Astrocyte of the spinal cord (primary cell): ENCODE results near the gene PANX1.

Experiments
- DNase-seq: peaks from one replicate; pipeline ENCODE4 v3.0.0; 2011; ENCODE audit warnings: low read depth, low spot score
- H3K4me3 ChIP-seq: 2 replicates; pipeline ENCODE4 v1.5.1; 2011; ENCODE audit warnings: low read depth, mild to moderate bottlenecking, low read length, moderate library complexity
- CTCF ChIP-seq: IDR thresholded peaks from 2 replicates; pipeline ENCODE4 v1.5.1; 2012; ENCODE audit warnings: low read depth, mild to moderate bottlenecking, low read length, inconsistent platforms
- in situ Hi-C: cut with HindIII; loops from 2 replicates; pipeline ENCODE4 v1.10.0; 2017; ENCODE audit warnings: low sequenced_read_pairs

The PANX1 gene

GRCh38 chr11:94100253-94100652, 28.4 kb upstream of the PANX1 start:
- no peak for DNase-seq
- TF ChIP-seq CTCF = no peak
- in situ Hi-C loops = no loop called here
- H3K4me3 ChIP-seq = no peak overlapping the region

DNA sequence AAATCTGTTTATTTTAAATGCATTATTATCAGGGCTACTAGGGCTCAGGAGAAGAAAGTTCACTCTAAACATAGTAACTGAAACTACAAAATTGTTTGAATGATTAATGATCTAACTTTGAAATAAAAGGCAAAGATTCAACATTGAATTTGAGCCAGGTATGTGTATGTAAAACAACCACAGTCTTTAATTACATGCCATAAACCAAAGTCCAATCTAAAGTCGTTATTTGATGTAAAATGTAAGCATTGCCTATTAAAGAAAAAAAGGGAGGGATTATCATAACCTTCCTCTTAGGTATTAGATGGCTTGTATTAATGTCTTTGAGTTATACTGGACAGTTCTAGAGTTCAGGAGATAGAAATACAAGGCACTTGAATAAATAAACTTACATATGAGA, 25.2 kb upstream of the PANX1 start:
- in situ Hi-C loops = no loop called here
- DNase-seq = no peak
- no peak for TF ChIP-seq CTCF
- H3K4me3 ChIP-seq = no peak overlapping the region

GRCh38 chr11:94104734-94105133, 23.9 kb upstream of the PANX1 start:
- in situ Hi-C loops = no loop called here
- DNase-seq = no peak
- no peak overlapping the region for H3K4me3 ChIP-seq
- TF ChIP-seq CTCF = no peak

GRCh38 chr11:94106716-94107115, 21.9 kb upstream of the PANX1 start:
- in situ Hi-C loops = no loop called here
- no peak for TF ChIP-seq CTCF
- DNase-seq = no peak
- no peak overlapping the region for H3K4me3 ChIP-seq

DNA sequence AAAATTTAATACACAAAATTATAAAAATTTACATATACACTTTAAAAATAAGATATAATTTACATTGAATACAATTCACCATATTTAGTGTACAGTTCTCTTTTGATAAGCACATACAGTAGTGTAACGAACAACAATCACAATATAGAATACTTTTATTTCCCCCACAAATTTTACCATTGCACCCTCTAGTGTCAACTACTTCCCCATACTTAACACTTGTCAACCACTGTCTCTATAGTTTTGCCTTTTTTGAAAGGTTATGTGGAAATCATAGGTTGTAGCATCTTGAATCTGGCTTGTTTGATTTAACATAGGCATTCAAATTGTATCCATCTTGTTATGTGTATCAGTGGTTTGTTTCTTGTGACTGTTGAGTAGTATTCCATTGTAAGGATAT, 21.3 kb upstream of the PANX1 start:
- peak; percentile 23 for TF ChIP-seq CTCF
- no peak for DNase-seq
- H3K4me3 ChIP-seq = no peak overlapping the region
- in situ Hi-C loops = no loop called here

DNA sequence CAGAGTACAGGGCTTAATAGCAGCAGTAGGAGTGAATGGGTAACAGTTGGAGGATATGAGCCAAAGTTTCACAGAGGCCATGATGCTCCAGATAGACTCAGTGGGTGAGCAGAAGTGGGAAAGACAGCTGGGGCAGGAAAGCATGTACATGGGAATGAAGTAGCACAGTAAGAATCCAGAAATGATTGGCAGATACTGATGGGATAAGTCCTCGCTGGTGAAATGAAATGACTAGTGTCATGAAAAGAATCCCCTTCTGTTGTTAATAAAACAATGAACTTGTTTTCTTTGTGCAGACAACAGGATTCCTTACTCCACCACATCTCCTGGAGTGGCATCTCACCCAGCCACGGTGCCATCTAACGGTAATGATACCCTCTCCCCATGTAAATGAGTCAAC, 17.4 kb upstream of the PANX1 start:
- in situ Hi-C loops = no loop called here
- TF ChIP-seq CTCF = no peak
- no peak overlapping the region for H3K4me3 ChIP-seq
- no peak for DNase-seq

GRCh38 chr11:94111660-94112059, 17.0 kb upstream of the PANX1 start:
- H3K4me3 ChIP-seq = no peak overlapping the region
- no peak for DNase-seq
- in situ Hi-C loops = no loop called here
- no peak for TF ChIP-seq CTCF
